NT2/D1 (cell line): ENCODE results near the gene JARID2.

Source experiments
- DNase-seq: peaks from one replicate; pipeline ENCODE4 v3.0.0-alpha.2; 2011; ENCODE audit warnings: low read depth, low spot score
- H3K27me3 ChIP-seq: 2 replicates; pipeline ENCODE4 v1.6.0; 2011; ENCODE audit warnings: mild to moderate bottlenecking; ENCODE audit not compliant: insufficient read length, insufficient read depth
- H3K36me3 ChIP-seq: 2 replicates; pipeline ENCODE4 v1.6.1; 2011; ENCODE audit warnings: mild to moderate bottlenecking, low read length, mixed read lengths; ENCODE audit not compliant: insufficient read depth, insufficient read length
- H3K4me1 ChIP-seq: 2 replicates; pipeline ENCODE4 v1.5.1; 2011; ENCODE audit not compliant: insufficient read depth, insufficient read length
- H3K4me3 ChIP-seq: 2 replicates; pipeline ENCODE4 v1.5.1; 2011; ENCODE audit warnings: low read depth; ENCODE audit not compliant: insufficient read length
- H3K9ac ChIP-seq: 2 replicates; pipeline ENCODE4 v1.6.0; 2011; ENCODE audit warnings: low read depth; ENCODE audit not compliant: insufficient read length
- H3K9me3 ChIP-seq: 2 replicates; pipeline ENCODE4 v1.5.1; 2011; ENCODE audit warnings: mild to moderate bottlenecking, low read length; ENCODE audit not compliant: insufficient read depth
- SUZ12 ChIP-seq: IDR thresholded peaks from 2 replicates; pipeline ENCODE4 v1.6.1; 2011; ENCODE audit not compliant: insufficient read length, insufficient read depth; ENCODE audit errors: extremely low read depth
- YY1 ChIP-seq: IDR thresholded peaks from 2 replicates; pipeline ENCODE4 v1.6.1; 2011; ENCODE audit not compliant: insufficient read length, insufficient read depth
- ZNF274 ChIP-seq: IDR thresholded peaks from 2 replicates; pipeline ENCODE4 v1.6.1; 2011; ENCODE audit warnings: mild to moderate bottlenecking, low read depth, low read length

Gene JARID2

GRCh38 chr6:15473174-15473573, 227.3 kb downstream of the JARID2 start:
- TF ChIP-seq YY1 (no peak), SUZ12 (no peak), ZNF274 (no peak)
- H3K27me3 ChIP-seq, result no peaks in the 10 kb centered on the region
- H3K9me3 ChIP-seq, result no peaks in the 10 kb centered on the region
- H3K4me1 ChIP-seq, result no peaks in the 10 kb centered on the region
- DNase-seq, result no peak
- H3K9ac ChIP-seq, result no peak overlapping the region
- no peak overlapping the region for H3K4me3 ChIP-seq
- H3K36me3 ChIP-seq, result peaks cover 32% of the 10 kb centered on the region

GRCh38 chr6:15473741-15474161, 227.9 kb downstream of the JARID2 start:
- H3K4me1 ChIP-seq, result no peaks in the 10 kb centered on the region

DNA sequence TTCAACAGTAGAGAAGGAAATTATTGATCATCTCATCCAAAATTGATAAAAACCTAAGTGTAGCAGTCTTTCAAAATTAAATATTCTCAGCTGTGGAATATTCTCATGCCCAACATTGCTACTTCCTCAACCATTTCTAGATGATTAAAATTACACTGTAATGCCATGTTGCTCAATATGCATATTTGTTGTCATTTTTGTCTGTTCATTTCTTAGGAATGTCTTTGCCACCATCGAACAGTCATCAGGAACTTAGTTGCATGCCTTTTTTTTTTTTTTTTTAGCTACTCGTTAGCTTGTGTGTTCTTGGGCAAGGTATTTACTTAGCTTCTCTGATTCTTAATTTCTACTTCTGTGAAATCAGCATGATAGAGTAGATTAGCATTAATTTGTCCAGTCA, 228.3 kb downstream of the JARID2 start:
- H3K4me1 ChIP-seq, result no peaks in the 10 kb centered on the region
- no peak overlapping the region for H3K9ac ChIP-seq
- peaks cover 25% of the 10 kb centered on the region for H3K36me3 ChIP-seq
- no peak for DNase-seq
- no peak overlapping the region for H3K4me3 ChIP-seq
- no peak for TF ChIP-seq YY1
- no peak for TF ChIP-seq ZNF274
- no peak for TF ChIP-seq SUZ12
- no peaks in the 10 kb centered on the region for H3K27me3 ChIP-seq
- H3K9me3 ChIP-seq, result no peaks in the 10 kb centered on the region

More at GRCh38 chr6:15473741-15474161, 227.9 kb downstream of the JARID2 start:
- Histone ChIP-seq H3K36me3 (peaks cover 27% of the 10 kb centered on the region), H3K27me3 (no peaks in the 10 kb centered on the region), H3K9ac (no peak overlapping the region), H3K4me3 (no peak overlapping the region), H3K9me3 (no peaks in the 10 kb centered on the region)
- no peak for DNase-seq
- TF ChIP-seq SUZ12, result no peak
- no peak for TF ChIP-seq YY1
- TF ChIP-seq ZNF274, result no peak

- TF ChIP-seq ZNF274, result no peak
- no peak for TF ChIP-seq SUZ12
- TF ChIP-seq YY1, result no peak
- Histone ChIP-seq H3K4me3 (no peak overlapping the region), H3K9ac (no peak overlapping the region), H3K27me3 (no peaks in the 10 kb centered on the region), H3K4me1 (no peaks in the 10 kb centered on the region), H3K9me3 (no peaks in the 10 kb centered on the region), H3K36me3 (peaks cover 19% of the 10 kb centered on the region)
- DNase-seq, result no peak
Measured at GRCh38 chr6:15475261-15475660, 229.4 kb downstream of the JARID2 start.

- Histone ChIP-seq H3K36me3 (peaks cover 18% of the 10 kb centered on the region), H3K4me3 (no peak overlapping the region), H3K4me1 (no peaks in the 10 kb centered on the region), H3K27me3 (no peaks in the 10 kb centered on the region), H3K9me3 (no peaks in the 10 kb centered on the region), H3K9ac (no peak overlapping the region)
- no peak for DNase-seq
- no peak for TF ChIP-seq SUZ12
- TF ChIP-seq YY1, result no peak
- no peak for TF ChIP-seq ZNF274
Measured at GRCh38 chr6:15475872-15476271, 230.0 kb downstream of the JARID2 start.

DNA sequence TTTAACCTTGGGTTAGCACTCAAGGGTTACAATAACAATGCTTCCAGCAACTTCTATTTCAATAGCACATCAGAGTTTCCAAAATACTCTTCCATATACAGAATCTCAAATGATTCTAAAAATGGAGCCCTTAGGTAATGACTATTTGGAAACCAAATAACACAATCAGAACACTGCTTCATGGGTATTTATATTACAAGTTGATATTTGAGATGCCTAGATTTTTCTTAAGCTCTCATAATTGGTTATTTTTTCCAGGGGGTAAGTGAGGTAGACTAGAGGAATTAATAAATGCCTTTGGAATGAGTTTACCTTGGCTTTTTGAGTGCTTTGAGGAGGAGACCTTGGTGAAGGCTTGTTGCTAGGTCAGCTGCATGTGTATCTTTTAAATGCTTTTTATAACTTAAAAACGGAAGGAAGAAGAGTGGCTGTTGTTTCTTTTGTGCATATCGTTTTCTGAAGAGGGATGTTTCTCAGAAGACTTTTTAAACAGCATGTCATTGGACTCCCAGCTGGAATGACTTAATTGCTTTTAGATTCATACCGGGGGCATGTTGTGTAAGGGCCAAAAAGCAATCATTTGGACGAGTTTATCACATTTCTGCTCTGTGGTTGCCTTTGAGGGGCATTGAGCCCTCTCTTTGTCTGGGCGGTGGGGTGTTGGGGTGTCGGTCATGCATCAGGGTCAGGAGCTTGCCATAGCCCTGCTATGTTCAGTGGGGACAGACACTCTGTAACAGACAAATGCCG, 230.9 kb downstream of the JARID2 start:
- no peaks in the 10 kb centered on the region for H3K4me1 ChIP-seq
- H3K4me3 ChIP-seq, result no peak overlapping the region
- no peak overlapping the region for H3K9ac ChIP-seq
- no peaks in the 10 kb centered on the region for H3K9me3 ChIP-seq
- H3K27me3 ChIP-seq, result no peaks in the 10 kb centered on the region
- no peak for DNase-seq
- H3K36me3 ChIP-seq, result peaks cover 18% of the 10 kb centered on the region
- TF ChIP-seq ZNF274, result no peak

DNA sequence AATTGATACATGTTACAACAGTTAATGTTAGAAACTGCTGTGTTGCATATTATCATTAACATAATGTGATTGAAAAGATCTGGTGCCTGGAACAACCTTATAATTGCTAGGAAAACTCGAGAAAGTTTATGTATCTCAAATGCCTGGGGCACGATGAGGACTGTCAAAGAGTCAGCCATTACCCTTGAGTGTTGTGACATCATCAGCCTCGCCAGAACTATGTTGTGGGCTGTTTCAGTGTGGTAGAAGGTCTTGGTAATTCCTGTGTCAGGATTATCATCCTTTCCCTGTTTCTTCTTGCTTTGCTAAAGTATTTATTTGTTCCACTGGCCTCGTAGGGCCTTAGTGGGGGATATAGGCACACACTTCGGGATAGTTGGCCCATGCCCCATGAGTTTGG, 231.9 kb downstream of the JARID2 start:
- TF ChIP-seq ZNF274 (no peak), YY1 (no peak), SUZ12 (no peak)
- Histone ChIP-seq H3K9ac (no peak overlapping the region), H3K4me3 (no peak overlapping the region), H3K4me1 (no peaks in the 10 kb centered on the region), H3K9me3 (no peaks in the 10 kb centered on the region), H3K27me3 (no peaks in the 10 kb centered on the region), H3K36me3 (peaks cover 18% of the 10 kb centered on the region)
- no peak for DNase-seq
